GM18507 (cell line): ENCODE measurements around the gene TRIP4.
A peak's percentile ranks its signal among the peaks of the same experiment; 100 is the strongest.
"Not testable (repeated sequence)": the region's sequence is repeated elsewhere in the genome, so short reads cannot be mapped to it uniquely, and the experiment has no call there.

Experiments used
- DNase-seq: peaks from one replicate; pipeline ENCODE4 v3.0.0; 2011; ENCODE audit warnings: low read depth; ENCODE audit not compliant: insufficient read length; ENCODE audit errors: extremely low spot score
- FAIRE-seq: peaks from 2 replicates; lab custom pipeline; 2011; peaks lifted over from hg19 to GRCh38; lab: Jason Lieb, UNC

TRIP4 gene

DNA sequence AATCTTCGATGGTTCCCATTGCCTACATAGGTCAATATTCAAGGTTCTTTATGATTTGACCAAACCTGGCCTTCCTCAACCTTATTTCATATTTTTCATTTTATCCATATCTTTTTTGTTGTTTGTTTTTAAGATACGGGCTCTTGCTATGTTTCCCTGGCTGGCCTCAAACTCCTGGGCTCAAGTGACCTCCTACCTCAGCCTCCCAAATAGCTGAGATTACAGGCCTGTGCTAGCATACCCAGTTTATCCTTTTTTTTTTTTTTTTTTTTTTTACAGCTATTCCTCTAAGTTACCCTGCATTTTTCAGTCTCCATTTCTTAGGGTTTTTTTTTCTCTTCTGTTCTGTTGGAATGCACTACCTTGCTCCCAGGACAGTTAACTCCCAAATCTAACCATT lies 87.2 kb downstream of the TRIP4 start:
- DNase-seq: no peak
- FAIRE-seq: no peak

GRCh38 chr15:64476550-64476949 lies 88.9 kb downstream of the TRIP4 start:
- FAIRE-seq: no peak
- DNase-seq: no peak

DNA sequence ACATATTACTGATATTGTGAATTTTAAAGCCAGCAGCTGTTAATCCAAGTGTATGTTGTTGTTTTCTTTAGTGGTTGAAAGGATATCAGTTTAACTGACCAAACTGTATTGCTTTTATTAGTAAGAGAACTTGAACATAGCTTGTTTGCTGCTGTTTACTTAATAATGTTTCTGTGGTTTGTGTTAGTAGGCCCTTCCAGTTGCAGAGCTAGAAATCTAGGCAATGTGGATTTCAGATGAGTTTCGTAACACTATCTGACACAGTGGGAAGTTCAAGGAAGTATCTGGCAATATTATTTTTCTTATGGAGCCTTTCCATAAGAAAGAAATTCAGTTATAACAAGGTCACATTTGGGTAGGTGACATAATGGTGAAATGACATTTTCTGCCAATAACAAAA lies 91.2 kb downstream of the TRIP4 start:
- DNase-seq: no peak
- no peak for FAIRE-seq

GRCh38 chr15:64480891-64481290 lies 93.3 kb downstream of the TRIP4 start:
- DNase-seq (no peak), FAIRE-seq (no peak)

DNA sequence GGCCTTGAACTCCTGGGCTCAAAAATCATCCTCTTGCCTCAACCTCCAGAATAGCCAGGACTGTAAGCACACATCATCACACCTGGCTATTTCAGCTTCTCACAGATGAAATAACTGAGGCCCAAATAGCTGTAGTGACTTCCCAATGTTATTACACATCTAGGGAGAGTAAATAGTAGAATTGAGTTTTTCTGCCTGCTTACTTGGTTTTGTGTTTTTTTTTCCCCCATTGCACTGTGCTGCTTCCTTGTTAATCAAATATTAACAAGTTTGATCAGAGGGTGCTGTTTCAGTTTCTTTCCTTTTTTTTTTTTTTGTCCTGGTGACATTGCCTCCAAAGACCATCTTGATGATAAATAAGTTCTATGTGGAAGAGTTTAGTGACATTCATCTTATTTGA lies 96.1 kb downstream of the TRIP4 start:
- DNase-seq (no peak), FAIRE-seq (peak; percentile 58)

DNA sequence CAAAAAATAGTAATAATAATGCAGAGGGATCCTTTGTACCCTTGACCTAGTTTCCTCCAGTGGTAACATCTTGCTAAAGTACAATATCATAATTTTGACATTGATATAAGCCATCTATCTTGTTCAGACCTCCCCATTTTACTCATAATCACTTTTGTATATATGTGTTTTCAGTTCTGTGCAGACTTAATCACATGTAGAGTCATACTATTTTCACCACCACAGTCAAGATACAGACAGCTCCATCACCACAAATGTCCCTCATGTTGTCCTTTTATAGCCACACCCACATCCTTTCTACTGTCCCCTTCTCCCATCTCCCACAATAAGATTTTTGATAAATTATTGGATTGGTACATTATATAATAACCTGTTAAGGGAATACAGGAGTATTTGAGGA lies 98.2 kb downstream of the TRIP4 start:
- DNase-seq: no peak
- no peak for FAIRE-seq

- no peak for FAIRE-seq
- DNase-seq: no peak
Measured at GRCh38 chr15:64490598-64491259, 103.1 kb downstream of the TRIP4 start.

- FAIRE-seq: no peak
- DNase-seq: no peak
Measured at GRCh38 chr15:64493641-64494040, 106.0 kb downstream of the TRIP4 start.

DNA sequence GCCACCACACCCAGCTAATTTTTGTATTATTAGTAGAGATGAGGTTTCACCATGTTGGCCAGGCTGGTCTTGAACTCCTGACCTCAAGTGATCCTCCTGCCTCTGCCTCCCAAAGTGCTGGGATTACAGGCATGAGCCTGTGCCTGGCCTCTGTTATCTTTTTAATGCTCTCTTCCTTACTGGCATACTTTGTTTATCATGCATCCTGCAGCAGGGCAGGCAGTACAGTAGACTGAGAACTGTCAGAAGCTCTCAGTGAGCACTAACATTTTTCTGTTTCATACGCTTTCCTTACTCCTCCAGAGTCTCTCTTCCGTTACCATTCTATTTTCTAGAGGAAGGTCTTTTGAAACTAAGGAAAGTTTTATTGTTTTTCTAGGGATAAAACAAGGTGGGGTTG lies 108.3 kb downstream of the TRIP4 start:
- not testable (repeated sequence) for DNase-seq, FAIRE-seq

DNA sequence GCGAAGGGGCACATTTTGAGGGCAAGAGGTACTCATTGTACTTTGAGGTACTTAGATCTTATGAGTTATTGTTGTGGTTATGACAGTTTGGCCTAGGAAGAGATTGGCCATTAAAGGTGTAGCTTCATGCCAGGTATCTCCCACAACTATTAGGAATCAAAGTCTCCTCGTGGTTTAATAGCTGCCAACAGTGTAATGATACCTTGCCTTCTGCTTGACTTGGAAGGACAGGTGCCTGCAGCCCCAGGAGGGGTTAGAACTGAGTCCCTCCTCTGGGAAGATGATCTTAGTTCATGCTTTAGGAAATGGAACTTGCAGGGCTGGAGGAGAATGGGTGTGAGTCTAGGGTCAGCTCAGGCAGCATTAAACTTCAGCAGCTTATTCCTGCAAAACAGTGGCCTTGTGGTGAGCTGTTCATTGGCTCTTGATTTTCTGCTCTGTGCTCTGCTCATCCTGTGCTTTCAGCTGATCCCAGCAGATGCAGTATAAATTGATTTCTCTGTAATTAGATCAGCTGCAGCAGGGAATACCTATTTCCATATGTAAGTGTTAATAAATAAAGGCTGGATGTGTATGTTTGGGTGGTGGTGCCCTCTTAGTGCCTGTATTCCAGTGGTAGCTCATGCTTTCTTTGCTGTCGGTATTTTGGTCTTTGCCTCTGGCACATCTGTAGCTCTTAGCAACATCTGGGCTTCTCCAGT lies 113.2 kb downstream of the TRIP4 start:
- DNase-seq (no peak), FAIRE-seq (no peak)

GRCh38 chr15:64501396-64501715 lies 113.7 kb downstream of the TRIP4 start:
- DNase-seq (no peak), FAIRE-seq (no peak)

- FAIRE-seq: no peak
- no peak for DNase-seq
Measured at GRCh38 chr15:64502151-64502550, 114.5 kb downstream of the TRIP4 start.

DNA sequence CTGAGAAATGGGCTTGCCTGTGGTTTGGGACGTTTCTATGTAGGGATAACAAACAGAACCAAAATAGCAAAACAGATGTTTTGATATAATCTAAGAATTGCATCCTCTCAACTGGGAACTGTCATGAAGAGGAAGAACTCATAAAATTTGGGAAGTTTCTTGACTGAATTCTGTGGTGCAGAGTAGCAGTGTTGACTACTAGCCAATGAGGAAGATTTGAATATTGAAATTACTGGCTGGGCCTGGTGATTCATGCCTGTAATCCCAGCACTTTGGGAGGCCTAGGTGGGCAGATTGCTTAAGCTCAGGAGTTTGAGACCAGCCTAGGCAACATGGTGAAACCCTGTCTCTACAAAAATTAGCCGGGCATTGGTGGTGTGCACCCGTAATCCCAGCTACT lies 114.9 kb downstream of the TRIP4 start:
- DNase-seq (no peak), FAIRE-seq (no peak)

DNA sequence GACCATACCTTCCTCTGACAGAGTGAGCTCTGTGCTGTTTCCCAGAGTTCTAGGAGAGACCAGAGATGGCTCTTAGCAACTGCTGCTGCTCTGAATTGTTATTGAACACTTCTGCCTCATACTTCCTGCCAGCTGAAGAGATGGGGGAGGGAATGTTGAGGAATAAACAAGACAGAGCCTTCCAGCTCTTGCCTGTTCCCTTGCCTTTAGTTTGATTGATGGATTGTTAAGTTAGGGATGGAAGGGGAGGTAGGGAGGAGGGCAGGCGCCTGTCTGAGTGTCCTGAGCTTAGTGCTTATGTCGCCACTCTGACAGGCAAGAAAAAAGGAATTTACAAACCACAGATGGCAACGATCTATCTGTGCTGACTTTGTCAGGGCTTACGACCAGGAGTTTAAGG lies 115.6 kb downstream of the TRIP4 start:
- no peak for FAIRE-seq
- no peak for DNase-seq

GRCh38 chr15:64503640-64504039 lies 116.0 kb downstream of the TRIP4 start:
- no peak for FAIRE-seq

More at GRCh38 chr15:64503640-64504039, 116.0 kb downstream of the TRIP4 start:
- DNase-seq: no peak
